ENCODE data around the gene TNS3. TPM values are rescaled to one million over a fixed set of nuclear protein-coding genes. Genes with fewer than 3 reads are reported as not detected.

The TNS3 gene
- total RNA-seq, 1 experiment from 2014 or later = 9.5 TPM

DNA sequence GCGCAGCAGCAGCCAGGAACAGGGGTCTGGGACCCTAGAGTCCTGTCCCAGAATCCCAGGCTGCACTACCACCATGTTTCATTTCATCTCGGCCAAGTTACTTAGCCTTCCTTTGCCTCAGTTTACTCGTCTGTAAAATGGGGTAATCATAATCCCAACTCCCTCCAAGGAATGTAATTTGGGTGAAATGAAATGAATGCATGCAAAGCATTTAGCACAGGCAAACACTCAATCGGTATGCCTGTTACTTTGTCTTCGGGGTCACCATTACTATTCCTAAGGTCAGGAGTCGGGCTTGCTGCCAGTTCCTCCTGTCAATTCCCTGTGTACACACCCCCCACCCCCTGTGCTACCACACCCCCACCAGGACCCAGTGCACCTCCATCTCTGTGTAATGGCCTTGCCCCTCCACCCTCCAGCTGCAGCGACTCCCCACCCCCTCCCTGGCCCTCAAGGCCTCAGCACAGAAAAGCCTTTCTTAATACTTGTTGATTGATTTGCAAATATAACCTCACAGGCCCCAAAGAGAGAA lies 1.7 kb downstream of the TNS3 start:
- Histone ChIP-seq H3K4ac (ENCODE audit: low read depth, low read length) (no peak overlapping the region), H3K18ac (ENCODE audit: insufficient read length, low read depth, low read length) (no peak overlapping the region), H2BK120ac (ENCODE audit: low read depth, low read length, poor library complexity, severe bottlenecking) (no peak overlapping the region), H3K9ac (ENCODE audit: extremely low read depth, insufficient read length, low read length) (no peak overlapping the region), H3K56ac (ENCODE audit: insufficient read length, low read depth, low read length) (no peak overlapping the region), H3K27me3 (ENCODE audit: insufficient read depth, low read length) (peaks cover 4% of the 10 kb centered on the region; the same call in 1 of the 2 replicates), H3K27ac (ENCODE audit: insufficient read length, low read depth, low read length) (no peak overlapping the region), H4K20me1 (ENCODE audit: control insufficient read depth, insufficient read depth, insufficient read length) (no peaks in the 10 kb centered on the region), H4K5ac (ENCODE audit: insufficient read length, low read depth, low read length) (no peak overlapping the region), H3K4me2 (ENCODE audit: insufficient read depth, insufficient read length, low read length) (peak overlapping the region; percentile 65), H4K8ac (replicated peaks; ENCODE audit: insufficient read length, low read depth, low read length) (no peak overlapping the region), H2BK5ac (ENCODE audit: insufficient read length, low read length) (no peak overlapping the region), H2BK12ac (ENCODE audit: insufficient read length, low read depth, low read length) (no peak overlapping the region), H3K79me1 (ENCODE audit: insufficient read depth, low read depth, low read length, poor library complexity, severe bottlenecking) (no peaks in the 10 kb centered on the region), H3K14ac (ENCODE audit: insufficient read depth, low read length) (no peak overlapping the region), H2AFZ (ENCODE audit: low read length) (no peak overlapping the region), H3K9me3 (ENCODE audit: control insufficient read depth, low read depth, low read length) (no peaks in the 10 kb centered on the region), H3K23me2 (ENCODE audit: insufficient read length, low read depth, low read length, poor library complexity, severe bottlenecking) (peaks cover 12% of the 10 kb centered on the region), H3K23ac (ENCODE audit: insufficient read length, low read depth, low read length) (no peak overlapping the region), H3K4me1 (ENCODE audit: insufficient read depth, low read length) (no peaks in the 10 kb centered on the region; the same call in 1 of the 2 replicates), H2BK20ac (ENCODE audit: low read depth, low read length, poor library complexity, severe bottlenecking) (no peak overlapping the region), H2BK15ac (ENCODE audit: low read depth, low read length) (no peak overlapping the region), H2AK5ac (ENCODE audit: insufficient read length, low read length) (no peak overlapping the region), H3T11ph (ENCODE audit: low read length) (no peak overlapping the region), H3K79me2 (ENCODE audit: insufficient read depth, low read length) (no peaks in the 10 kb centered on the region), H4K91ac (ENCODE audit: insufficient read length, low read depth, low read length) (no peak overlapping the region)
- Mint-ChIP-seq H3K4me1 (peaks cover 53 to 56% of the 10 kb centered on the region in 2 experiments), H3K4me3 (peak overlapping the region; percentile 75 to 89), H3K27ac (no peak overlapping the region), H3K9me3 (peaks cover under 1 to 1% of the 10 kb centered on the region in 2 experiments), H3K27me3 (ENCODE audit: low read depth) (peaks cover 49% of the 10 kb centered on the region), H3K36me3 (ENCODE audit: insufficient read depth in 1 of 3, low read depth in 3 of 3) (peaks cover 0 to 13% (median 0%) of the 10 kb centered on the region in 3 experiments; a peak in 4 of 7 replicates)
- DNase-seq = no peak
- TF ChIP-seq, protein P1, sequence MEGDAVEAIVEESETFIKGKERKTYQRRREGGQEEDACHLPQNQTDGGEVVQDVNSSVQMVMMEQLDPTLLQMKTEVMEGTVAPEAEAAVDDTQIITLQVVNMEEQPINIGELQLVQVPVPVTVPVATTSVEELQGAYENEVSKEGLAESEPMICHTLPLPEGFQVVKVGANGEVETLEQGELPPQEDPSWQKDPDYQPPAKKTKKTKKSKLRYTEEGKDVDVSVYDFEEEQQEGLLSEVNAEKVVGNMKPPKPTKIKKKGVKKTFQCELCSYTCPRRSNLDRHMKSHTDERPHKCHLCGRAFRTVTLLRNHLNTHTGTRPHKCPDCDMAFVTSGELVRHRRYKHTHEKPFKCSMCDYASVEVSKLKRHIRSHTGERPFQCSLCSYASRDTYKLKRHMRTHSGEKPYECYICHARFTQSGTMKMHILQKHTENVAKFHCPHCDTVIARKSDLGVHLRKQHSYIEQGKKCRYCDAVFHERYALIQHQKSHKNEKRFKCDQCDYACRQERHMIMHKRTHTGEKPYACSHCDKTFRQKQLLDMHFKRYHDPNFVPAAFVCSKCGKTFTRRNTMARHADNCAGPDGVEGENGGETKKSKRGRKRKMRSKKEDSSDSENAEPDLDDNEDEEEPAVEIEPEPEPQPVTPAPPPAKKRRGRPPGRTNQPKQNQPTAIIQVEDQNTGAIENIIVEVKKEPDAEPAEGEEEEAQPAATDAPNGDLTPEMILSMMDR (conservative IDR thresholded peaks at IDR 0.05) = no peak
- no CpG with 5 or more reads among the region's 7 CpGs for WGBS (ENCODE audit: extremely low coverage, insufficient read length, low lambda C conversion rate)
